ENCODE results near the gene KRTAP10-6.
"Not testable (repeated sequence)": the region's sequence is repeated elsewhere in the genome, so short reads cannot be mapped to it uniquely, and the experiment has no call there.

The KRTAP10-6 gene

DNA sequence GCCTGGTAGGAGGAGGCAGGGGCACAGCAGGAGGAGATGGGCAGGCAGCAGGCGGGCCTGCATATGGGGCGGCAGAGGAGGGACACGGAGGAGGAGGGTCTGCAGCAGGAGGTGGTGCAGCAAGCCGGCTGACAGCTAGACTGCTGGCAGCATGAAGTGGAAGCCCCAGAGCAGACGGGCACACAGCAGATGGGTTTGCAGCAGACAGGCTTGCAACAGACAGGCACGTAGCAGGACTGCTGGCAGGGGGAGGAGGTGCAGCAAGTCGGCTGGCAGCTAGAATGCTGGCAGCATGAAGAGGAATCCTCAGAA is 12.5 kb downstream of the KRTAP10-6 start:
- DNase-seq (ENCODE audit: extremely low read depth in 1 of 2, low read depth in 1 of 2) = no peak

DNA sequence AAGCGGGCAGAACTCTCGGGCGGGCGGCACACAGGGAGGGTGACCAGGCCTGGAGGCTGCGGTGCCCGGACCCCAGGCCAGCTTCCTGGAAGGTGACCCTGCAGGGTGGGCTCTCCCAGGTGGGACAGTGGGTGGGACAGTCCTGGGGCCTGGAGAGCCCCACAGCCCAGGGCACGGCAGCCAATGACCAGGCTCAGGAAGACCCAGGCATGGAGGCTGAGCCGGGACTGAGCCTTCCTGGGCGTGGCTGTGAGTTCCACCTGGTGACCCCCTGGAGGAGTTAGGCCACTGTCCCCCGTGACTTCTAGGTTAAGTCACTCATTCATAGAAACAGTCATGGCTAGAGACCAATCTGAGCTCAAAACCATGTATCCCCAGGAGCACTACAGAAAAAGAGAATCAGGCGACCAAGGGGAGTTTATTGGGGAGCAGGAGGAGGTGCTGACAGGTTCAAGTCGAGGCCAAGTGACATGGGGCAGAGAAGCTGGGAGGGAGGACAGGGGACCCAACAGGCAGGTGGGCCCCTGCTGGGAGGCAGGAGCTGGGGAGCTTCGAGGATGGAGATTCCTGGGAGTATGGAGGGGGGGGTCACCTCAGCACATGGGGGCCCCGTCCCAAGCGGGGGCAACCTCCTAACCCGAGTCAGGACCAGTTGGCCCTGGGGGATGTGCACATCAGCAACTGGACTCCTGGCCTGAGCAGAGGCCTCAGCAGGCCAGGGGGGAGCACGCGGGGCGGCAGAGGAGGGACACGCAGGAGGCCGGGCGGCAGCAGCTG is 13.1 kb downstream of the KRTAP10-6 start:
- DNase-seq (ENCODE audit: extremely low read depth in 1 of 2, low read depth in 1 of 2) = no peak

DNA sequence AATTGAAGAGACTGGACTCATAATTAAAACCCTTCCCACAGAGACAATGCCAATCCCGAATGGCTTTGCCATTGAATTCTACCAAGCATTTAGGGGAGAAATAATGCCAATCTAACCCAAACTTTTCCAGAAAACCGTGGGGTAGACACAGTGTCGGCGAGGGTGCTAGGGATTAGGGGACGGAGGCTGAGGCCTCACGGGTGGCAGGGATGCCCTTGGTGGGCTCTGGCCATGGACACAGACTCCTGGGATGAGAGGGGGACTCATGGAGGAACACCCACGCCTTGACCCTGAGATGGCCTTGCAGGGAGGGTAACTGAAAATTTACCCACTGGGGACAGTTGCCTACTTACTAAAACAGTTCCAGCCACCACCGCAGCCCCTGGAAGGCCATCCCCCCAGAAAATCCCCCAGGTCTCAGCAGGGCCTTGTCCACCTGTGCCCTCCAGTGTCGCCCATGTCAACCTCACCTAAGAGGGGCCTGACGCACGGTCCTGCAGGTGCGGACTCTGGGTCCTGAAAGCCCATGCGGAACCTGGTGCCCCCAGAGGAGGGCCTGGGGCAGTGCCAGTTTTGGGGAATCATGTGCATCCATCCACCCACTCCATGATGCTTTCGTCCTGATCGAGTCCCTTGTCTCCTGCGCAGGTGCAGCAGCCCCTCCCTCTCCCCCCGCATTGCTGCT is 13.8 kb downstream of the KRTAP10-6 start:
- no peak for DNase-seq (ENCODE audit: extremely low read depth in 1 of 2, low read depth in 1 of 2)

DNA sequence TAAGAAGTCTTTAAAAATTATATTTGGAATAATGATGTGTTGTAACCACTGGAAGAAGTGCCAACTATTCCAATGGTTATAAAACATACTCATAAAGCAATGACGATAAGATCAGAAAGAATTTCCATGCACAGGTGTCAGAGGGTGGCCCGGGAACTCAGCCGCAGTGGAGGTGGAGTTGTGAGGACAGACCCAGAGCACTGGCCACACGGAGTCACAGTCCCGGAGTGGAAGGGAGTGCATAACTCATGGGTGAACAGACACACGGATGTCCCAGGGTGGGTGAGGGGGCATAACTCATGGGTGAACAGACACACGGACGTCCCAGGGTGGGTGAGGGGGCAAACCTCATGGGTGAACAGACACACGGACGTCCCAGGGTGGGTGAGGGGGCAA is 16.3 kb downstream of the KRTAP10-6 start:
- no peak for DNase-seq (ENCODE audit: extremely low read depth in 1 of 2, low read depth in 1 of 2)

- no peak for DNase-seq (ENCODE audit: extremely low read depth in 1 of 2, low read depth in 1 of 2)
Observed at GRCh38 chr21:44575307-44576024, 16.8 kb downstream of the KRTAP10-6 start.

GRCh38 chr21:44574457-44575306 is 17.6 kb downstream of the KRTAP10-6 start:
- DNase-seq (ENCODE audit: extremely low read depth in 1 of 2, low read depth in 1 of 2) = no peak

GRCh38 chr21:44573630-44574456 is 18.5 kb downstream of the KRTAP10-6 start, which contains the start of gene KRTAP10-4:
KRTAP10-4 (plus strand) TSS chr21:44573729; CDS start chr21:44573759, 30 bp downstream.
- DNase-seq (ENCODE audit: extremely low read depth in 1 of 2, low read depth in 1 of 2) = not testable (repeated sequence)

DNA sequence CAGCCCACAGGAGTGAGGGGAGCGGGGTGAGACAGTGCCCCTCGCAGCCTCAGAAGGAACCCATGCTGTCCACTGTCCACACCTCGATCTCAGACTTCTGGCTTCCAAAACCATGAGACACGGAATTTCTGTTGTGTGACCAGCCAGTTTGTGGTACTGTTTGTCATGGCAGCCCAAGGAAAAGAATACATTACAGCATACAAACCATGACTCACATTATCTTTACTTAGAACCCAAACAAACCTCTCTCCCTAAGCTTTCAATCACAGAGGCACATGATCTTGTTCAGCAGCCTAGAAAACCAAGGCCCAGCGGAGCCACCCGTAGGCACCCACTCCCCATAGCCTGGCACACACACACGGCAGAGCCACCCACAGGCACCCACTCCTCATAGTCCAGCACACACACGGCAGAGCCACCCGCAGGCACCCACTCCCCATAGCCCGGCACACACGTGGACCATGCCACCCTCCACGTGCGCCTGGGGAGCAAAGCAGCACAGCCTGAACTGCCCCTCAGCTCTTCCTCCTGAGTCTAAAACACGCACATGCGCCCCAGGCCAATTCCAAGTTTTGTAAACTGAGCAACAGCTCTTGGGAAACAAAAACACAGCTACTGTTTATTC is 19.2 kb downstream of the KRTAP10-6 start:
- DNase-seq (ENCODE audit: extremely low read depth in 1 of 2, low read depth in 1 of 2) = no peak

- DNase-seq (ENCODE audit: extremely low read depth in 1 of 2, low read depth in 1 of 2) = no peak
Observed at GRCh38 chr21:44571844-44572782, 20.2 kb downstream of the KRTAP10-6 start.

GRCh38 chr21:44571296-44571695 is 21.0 kb downstream of the KRTAP10-6 start:
- no peak for DNase-seq (ENCODE audit: extremely low read depth in 1 of 2, low read depth in 1 of 2)

DNA sequence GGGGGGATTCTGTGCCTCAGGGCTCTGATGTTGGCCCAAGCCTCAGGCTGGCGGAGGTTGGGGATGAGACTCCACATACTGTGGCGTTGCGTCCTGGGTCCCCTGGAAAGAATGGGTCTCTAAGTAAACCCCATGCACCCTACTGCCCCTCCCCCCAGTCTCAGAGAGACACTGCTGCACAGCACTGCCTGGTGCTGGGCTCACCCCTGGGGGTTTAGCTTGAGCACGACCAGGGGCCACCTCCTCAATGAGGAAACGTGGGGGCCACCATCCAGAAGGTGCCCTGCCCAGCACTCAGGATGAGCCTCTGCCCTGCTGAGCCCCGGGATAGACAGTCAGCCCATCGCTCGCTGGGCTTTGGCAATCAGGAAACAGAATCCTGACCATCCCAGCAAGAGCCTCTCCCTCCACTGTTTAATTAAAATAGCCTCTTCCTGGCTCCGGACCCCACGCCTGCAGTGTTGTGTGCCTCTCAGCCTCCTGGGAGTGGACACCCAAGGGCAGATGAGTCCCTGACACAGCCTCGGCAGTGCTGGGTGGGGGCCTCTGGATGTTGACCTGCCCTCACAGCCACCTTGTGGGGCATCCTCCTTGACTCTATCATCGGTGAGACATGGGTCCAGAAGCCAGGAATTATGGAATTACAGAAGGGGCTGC is 22.3 kb downstream of the KRTAP10-6 start:
- DNase-seq (ENCODE audit: extremely low read depth in 1 of 2, low read depth in 1 of 2) = no peak

DNA sequence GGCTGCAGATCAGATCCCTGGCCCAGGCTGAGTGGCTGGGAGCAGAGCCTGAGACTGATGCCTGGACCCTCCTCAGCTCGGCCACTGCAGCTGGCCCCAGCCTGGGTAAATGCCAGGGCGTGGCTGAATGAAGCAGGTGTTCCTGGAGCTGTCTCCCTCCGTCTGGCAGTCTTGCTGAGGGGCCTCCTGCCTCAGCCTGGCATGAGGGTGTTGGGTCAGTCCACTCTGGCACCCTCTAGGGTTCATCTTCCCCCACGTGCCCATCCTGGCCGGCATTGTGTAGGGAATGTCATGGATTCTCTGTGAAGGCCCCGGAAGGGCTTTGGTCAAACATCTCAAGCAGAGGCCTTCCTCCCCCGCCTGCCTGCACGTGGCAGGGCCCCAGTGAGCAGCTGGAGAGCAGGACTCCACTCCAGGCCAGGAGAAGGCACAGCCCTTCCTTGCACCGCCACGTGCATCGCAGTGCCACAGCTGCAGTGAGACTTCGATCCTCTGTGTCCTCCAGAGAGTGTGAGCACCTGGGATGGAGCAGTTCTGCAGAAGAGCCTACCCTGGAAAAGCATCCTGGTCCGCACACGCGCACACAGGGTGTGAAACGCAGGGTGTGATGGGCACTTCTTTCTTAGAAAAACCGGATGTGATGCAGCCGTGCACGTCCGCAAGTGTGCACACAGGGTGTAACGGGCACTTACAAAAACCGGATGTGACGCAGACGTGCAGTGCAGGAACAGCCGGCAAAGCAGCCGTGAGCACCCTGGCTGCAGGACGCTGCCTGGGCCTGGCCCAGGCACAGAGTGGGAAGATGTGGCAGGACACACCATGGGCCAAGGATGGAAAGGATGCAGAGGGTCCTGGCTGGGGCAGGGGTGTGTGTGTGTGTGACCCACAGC is 23.4 kb downstream of the KRTAP10-6 start:
- no peak for DNase-seq (ENCODE audit: extremely low read depth in 1 of 2, low read depth in 1 of 2)

GRCh38 chr21:44568261-44568660 is 24.0 kb downstream of the KRTAP10-6 start:
- no peak for DNase-seq (ENCODE audit: extremely low read depth in 1 of 2, low read depth in 1 of 2)

DNA sequence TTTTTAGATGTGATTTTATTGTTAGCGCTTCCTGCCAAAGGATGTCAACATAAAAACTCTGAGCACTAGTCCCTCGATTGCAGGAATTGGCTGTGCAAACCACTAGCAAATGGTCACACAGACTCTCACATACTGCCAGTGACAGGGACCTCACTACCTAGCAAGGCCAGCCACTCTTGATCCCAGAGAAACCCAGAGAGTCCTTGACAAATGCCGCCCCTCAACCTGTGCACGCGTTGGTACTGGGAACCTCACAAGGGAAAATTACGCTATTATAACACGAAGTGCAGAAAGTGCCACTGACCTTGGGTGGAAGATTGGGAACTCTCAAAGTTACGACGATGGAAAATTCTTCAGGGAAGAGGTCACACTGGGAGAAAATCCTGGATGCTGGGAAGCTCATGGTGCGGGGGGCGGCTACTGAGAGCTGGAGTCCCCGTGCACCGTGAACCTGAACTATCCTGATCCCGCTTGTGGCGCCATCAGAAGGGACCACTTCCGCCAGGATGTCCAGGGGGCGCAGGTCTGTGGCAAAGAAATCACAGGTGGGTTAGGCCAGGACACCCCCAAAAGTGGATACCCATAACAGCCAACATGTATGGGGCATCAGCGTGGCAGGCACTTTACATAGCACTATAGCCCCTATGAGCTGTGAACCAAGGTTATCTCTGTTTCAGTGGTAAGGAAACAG is 24.7 kb downstream of the KRTAP10-6 start:
- DNase-seq (ENCODE audit: extremely low read depth in 1 of 2, low read depth in 1 of 2) = no peak

DNA sequence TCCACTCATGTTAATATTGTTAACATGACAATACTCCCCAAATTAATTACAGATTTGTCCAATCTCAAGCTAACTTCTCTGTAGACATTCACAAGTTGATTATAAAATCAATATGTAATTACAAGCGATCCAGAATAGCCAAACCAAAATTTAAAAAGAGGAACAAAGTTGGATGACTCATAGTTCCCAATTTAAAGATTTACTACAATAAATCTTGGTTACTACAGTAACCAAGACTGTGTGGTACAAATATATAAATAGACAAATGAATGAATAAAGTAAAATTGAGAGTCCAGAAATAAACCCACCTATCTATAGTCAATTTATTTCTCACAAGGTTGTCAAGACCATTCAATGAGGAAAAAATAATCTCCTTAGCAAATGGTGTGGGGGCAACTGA is 25.9 kb downstream of the KRTAP10-6 start:
- DNase-seq (ENCODE audit: extremely low read depth in 1 of 2, low read depth in 1 of 2) = no peak

GRCh38 chr21:44564886-44565598 is 27.3 kb downstream of the KRTAP10-6 start:
- DNase-seq (ENCODE audit: extremely low read depth in 1 of 2, low read depth in 1 of 2) = no peak

All from stimulated activated CD8-positive, alpha-beta memory T cell treated with anti-CD3 and anti-CD28 coated beads, Interleukin-7, amount 100 ng/mL, for 48 hours (primary cell).